ENCODE results near the gene GRK5. TPM values are rescaled to one million over a fixed set of nuclear protein-coding genes. Genes with fewer than 3 reads are reported as not detected.
A peak's percentile ranks its signal among the peaks of the same experiment; 100 is the strongest.

GRK5 gene
- total and polyA plus RNA-seq, 9 of the 15 experiments (the other 6 are each of a cell fraction or from before 2014, with no cell fraction given), result 0.46 to 0.83 (median 0.67) TPM; not detected in 2

- no peak for TF ChIP-seq FOXP4 (CRISPR knock-in tag; IDR thresholded peaks at IDR 0.05; ENCODE audit: borderline replicate concordance)
- no peak for TF ChIP-seq ETS1 (conservative IDR thresholded peaks at IDR 0.05; ENCODE audit: control insufficient read depth, low read depth, low read length)
- TF ChIP-seq ZNF41 (CRISPR knock-in tag; conservative IDR thresholded peaks at IDR 0.05), result no peak
- TF ChIP-seq ZNF77 (CRISPR knock-in tag; IDR thresholded peaks at IDR 0.05), result no peak
- TF ChIP-seq ZNF785 (CRISPR knock-in tag; IDR thresholded peaks at IDR 0.05), result no peak
- peak; percentile 46; the same call in 1 of the 2 replicates for TF ChIP-seq ZNF589 (CRISPR knock-in tag; IDR thresholded peaks at IDR 0.05; ENCODE audit: low read depth)
- peak; percentile 67 for TF ChIP-seq CREB1 (IDR thresholded peaks at IDR 0.05)
- peak; percentile 66 for TF ChIP-seq CREB1 (CRISPR knock-in tag; IDR thresholded peaks at IDR 0.05)
- TF ChIP-seq LARP7 (IDR thresholded peaks at IDR 0.05), result no peak
- TF ChIP-seq SUPT5H (IDR thresholded peaks at IDR 0.05), result no peak
- TF ChIP-seq MECOM (CRISPR knock-in tag; IDR thresholded peaks at IDR 0.05), result no peak
- peak; percentile 68; the same call in 1 of the 2 replicates for TF ChIP-seq SMARCA4 (IDR thresholded peaks at IDR 0.05)
- TF ChIP-seq ZNF518B (CRISPR knock-in tag; IDR thresholded peaks at IDR 0.05), result no peak
- TF ChIP-seq ZBTB5 (IDR thresholded peaks at IDR 0.05), result no peak
- no peak; the same call in 1 of the 2 replicates for TF ChIP-seq PML (IDR thresholded peaks at IDR 0.05; ENCODE audit: low read length)
- TF ChIP-seq E4F1 (CRISPR knock-in tag; IDR thresholded peaks at IDR 0.05; ENCODE audit: borderline replicate concordance), result no peak
- TF ChIP-seq GABPB1 (CRISPR knock-in tag; IDR thresholded peaks at IDR 0.05), result no peak
- TF ChIP-seq TGIF2 (CRISPR knock-in tag; IDR thresholded peaks at IDR 0.05), result no peak
Measured at GRCh38 chr10:119161680-119162451, 45.5 kb upstream of the GRK5 start (continued).

Data from K562 (cell line).